CD4-positive, alpha-beta T cell treated with Interleukin-12 subunit alpha and Interleukin-12 subunit beta, for 1 hour (primary cell): Measurements from ENCODE around the gene HOXA5.

Experiments
- DNase-seq: peaks from one replicate; pipeline ENCODE4 v3.0.0-alpha.2; 2020

HOXA5 gene

DNA sequence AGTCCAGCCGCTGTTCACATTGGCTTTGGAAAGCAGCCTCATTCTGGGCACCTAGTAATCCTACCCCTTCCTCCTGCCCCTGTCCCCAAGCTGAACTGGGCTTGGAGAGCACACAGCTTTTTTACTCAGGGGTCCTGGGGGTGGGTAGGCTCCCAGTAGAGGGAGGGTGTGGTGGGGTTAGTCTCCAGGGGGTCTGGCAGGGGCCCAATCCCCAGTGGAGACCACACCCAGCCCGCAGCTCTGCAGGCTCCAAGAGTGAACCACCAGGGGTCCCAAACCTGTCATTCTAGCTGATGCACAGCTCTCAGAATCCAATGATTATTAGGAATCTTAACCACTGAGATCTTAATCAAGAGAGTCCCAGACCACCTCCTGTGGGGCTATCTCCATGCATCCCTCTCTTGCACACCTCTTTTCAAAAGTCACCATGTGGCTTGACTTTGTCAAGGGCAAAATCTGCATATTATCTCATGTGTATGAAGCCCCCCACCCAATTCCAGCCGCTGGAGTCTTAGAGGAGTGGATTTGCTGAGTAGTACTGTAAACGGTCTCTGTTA, 38.9 kb upstream of the HOXA5 start:
- no peak for DNase-seq

GRCh38 chr7:27181795-27182275, 38.4 kb upstream of the HOXA5 start:
- DNase-seq, result no peak

DNA sequence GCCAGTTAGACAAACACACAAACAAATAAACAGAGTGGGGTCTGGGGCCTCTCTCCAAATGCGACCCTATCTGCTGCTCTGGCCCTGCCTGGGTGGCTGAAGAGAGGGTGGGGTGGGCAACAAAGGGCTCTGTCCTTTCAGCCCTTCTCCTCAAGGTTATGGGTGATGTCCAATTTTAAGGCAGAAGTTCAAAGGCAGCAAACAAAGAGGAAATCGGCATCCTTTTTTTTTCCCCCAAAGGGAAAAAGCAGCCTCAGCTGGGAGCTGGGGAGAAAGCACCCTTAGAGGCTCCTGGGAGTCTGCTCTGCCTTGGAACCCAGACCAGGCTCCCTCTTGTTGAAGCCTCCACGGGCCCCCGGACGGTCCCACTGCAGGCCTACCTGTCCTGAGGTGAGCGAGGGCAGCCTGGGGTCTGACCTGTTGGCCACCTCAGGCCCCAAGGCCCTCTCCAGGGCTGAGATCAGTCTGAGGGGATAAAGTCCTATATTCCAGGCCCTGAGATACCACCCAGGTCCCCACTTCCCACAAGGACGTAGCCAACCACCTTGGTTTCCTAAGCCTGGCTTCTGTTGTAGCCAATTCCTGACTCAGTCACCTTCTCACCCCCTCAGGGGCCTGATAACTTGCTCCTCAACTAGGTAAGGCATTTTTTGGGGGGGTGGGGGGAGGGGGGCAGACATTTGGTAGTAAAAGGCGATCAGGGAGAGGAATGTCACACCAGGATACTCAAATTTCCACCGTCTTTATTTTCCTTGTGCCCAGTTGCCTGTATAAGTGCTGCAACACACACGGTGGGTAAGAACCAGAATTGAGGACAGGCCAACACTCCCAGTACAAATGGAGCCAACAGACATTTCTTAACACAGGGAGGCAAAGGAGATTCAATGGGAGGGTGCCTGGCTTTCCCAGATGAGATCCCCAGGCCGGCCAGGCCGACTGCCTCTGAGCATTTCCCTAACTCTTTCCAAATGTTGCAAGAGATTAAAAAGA, 37.2 kb upstream of the HOXA5 start:
- DNase-seq, result no peak

GRCh38 chr7:27179503-27180430, 36.3 kb upstream of the HOXA5 start:
- DNase-seq, result peak; percentile 62

DNA sequence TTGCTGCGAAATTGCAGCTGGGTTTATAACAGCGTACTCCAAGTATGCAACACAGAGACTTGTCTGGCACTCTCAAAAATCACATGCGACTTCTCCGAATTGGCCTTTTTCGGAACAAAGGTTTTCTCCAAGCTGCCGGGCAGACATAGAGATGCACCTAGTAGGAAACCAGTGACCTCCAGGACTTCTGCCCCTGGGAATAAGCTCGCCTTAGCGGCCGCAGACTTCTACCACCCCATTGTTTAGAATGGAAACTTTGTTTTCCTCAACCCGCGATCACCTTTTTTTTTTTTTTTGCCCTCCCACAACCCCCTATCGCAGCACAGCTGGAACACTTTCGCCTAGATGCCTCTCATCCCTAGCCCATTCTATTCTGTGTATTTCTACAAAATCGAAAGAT, 35.5 kb upstream of the HOXA5 start:
- no peak for DNase-seq

DNA sequence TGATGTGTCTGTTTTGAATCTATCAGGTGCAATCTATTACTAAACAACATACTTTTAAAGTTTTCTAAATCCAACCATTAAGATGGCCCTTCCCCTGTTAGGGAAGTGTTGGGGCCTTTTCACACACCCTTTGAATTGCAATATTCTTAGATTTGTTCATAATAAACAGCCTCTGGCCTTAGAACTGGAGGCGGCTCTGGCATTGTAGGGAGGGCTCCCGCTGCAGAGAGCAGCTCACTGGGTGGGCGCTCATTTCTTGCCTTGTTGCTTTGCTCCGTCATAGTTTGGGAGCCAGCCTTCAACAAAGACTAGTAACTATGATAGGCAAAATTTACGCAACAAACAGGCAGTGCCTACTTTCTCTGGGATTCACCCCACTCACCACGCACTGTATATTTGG, 34.9 kb upstream of the HOXA5 start:
- DNase-seq, result no peak

GRCh38 chr7:27177795-27178320, 34.4 kb upstream of the HOXA5 start:
- DNase-seq, result no peak

DNA sequence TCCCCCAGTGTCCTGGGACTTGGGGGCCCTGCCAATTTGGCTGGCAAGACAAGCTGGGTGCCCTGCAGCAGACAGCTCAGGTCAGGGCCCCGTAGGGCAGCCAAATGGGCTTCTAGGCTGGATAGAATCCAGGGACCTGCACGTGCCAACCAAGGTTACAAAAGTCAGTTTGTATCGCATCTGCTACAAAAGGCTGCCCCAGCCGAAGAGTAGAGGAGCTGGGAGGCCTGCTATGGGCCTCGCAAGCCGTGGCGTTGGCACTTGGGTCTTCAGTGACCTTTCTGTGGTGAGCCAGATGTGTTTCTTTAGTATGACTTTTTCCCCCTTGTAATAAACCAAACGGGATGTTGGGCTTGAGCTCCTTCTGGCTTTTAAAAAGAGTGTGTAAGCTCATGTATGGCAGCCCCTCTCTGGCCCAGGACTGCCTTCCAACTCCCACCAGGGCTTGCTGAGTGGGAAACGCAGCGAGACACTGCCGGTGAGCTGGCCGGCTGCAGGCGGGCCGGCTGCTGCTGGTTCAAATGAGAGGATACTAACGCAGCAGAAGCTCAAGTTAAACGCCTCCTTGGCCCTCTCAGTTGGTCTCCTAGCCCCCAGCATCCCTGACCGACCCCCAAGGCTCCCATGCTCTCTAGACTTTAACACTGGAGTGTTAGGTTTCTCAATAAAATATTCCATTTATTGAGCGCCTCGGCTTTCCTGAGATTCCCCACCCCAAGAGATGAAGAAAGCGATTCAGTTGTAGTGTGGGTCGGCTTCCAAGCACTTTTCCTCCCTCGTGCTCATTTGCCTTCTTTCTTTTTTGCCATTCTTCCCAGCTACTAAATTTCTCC, 33.7 kb upstream of the HOXA5 start:
- DNase-seq, result no peak

- DNase-seq, result no peak
Measured at GRCh38 chr7:27176524-27176845, 33.0 kb upstream of the HOXA5 start.

- no peak for DNase-seq
Measured at GRCh38 chr7:27175626-27176523, 32.4 kb upstream of the HOXA5 start.

DNA sequence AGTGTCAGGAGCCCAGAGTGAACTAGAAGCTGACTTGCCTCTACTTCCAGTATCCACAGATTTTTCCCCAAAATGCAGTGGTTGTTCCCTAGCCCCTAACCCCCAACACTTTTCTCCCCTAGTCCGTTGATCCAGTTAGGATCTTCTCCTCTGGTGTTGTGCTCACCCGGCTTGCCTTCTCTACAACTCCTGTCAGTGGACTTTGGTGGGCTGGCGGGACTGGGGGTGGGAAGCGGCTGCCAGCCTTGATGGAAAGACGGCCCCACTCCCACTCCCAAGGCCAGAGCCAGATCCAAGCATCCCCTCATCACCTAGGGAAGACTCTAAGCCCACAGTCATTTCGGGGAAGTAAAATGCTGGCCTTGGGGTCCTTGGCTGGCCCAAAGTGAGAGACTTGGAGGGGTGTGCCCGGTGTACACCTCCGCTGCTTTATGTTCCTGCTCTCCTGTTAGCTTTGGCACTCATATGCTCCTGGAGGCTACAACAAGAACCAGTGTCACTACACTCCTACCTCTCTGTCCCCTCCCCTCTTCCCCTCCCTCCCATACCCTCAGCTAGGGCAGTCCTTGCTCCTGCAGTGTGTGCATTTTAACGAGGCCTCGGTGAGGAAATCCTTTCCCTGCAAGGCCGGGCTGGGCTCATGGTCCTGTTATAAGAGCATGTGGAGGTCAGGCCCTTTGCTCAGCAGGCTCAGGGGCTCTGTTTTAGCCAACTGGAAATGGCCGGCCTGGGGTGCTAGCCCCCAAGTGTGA, 31.6 kb upstream of the HOXA5 start:
- DNase-seq, result no peak

DNA sequence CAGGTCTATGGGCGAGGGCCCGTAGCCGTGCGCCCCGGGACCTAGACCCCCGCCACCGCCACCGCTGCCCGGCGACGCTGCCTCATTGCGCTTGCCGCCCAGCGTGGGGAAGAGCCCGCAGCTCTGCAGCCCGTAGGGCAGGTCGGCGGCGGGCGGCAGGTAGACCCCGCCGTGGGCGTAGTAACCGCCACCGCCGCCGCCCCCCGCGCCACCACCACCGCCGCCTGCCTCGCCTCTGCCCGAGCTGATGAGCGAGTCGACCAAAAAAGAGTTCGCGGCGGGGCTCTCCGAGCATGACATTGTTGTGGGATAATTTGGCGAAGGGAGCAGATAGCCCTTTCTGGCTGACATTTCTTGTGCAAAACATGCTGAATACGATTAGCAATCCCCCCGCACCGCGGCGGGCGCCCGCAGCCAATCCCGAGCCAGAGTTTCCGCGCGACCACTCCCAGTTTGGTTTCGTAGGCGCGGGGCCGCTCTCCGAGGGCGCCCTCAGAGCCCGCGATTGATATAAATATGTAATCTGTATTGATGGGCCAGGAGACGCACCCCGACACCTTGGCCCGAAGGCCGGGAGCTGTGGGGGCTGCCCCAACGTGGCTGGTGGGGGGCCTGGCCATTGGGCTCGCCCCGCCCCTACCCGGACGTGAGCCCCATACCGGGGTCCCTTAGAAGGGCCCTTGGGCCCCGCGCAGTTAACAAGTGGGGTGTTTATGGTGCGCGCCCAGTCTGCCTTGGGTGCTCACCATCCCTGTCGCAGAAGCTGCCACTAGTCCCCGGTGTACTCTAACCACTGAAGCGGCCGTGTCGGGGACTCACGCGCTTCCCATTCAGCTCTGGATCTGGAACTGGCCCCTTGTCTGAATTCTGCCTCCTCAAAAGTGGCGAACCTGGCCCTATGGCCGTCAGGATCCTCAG, 30.7 kb upstream of the HOXA5 start, which contains the start of gene HOXA10:
HOXA10 (minus strand) TSS at position 365 of the 918 bp plus-strand sequence; CDS start at position 351, 14 bp downstream.
- no peak for DNase-seq

GRCh38 chr7:27173511-27173955, 30.1 kb upstream of the HOXA5 start:
- peak; percentile 26 for DNase-seq

DNA sequence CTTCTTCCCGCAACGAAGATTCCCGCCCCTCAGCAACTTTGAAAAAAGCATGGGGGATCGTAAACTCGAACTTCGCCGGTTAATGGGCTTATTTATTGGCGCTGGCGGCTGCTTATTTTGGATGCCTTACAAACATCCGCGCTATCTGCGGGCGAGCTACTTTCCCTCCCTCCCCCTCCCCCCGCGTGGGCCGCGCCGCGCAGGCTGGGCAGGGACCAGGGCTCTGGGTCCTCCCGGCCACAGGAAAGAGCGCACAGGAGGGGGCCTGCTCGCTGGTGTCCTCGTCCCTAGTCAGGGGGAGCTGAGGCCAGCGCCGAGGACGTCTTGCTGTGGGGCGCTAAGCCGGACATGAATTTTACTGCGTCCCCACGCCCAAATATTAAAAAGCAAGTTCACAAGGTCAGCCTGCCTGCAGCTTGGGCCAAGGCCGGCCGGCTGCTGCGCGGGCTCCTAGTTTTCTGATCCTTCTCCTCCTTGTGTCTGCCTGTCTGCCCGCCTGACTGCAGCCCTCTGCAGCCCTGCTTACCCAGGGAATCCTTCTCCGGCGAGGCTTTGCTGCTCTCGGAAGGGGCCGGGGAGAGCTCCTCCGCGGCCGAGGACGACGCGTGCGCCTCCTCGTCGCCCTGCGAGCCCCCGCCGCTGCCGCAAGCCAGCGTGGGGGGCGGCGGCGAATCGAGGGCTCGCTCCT, 29.5 kb upstream of the HOXA5 start:
- no peak for DNase-seq

- DNase-seq, result no peak
Measured at GRCh38 chr7:27172315-27172774, 28.9 kb upstream of the HOXA5 start.

- DNase-seq, result no peak
Measured at GRCh38 chr7:27171637-27172314, 28.3 kb upstream of the HOXA5 start.

GRCh38 chr7:27171325-27171636, 27.8 kb upstream of the HOXA5 start:
- no peak for DNase-seq
